COR-L47 (cell line): ENCODE results near the gene LINC01488.

ENCODE experiments used
- DNase-seq: peaks from one replicate; lab custom pipeline; 2025; lab: John Stamatoyannopoulos, UW

LINC01488 gene

GRCh38 chr11:69492201-69492991, 10.9 kb downstream of the LINC01488 start:
- DNase-seq, result no peak

- DNase-seq, result no peak
Measured at GRCh38 chr11:69493931-69494821, 12.7 kb downstream of the LINC01488 start.

- no peak for DNase-seq
Measured at GRCh38 chr11:69494851-69495250, 13.4 kb downstream of the LINC01488 start.

GRCh38 chr11:69495441-69496201, 14.2 kb downstream of the LINC01488 start:
- no peak for DNase-seq

- no peak for DNase-seq
Measured at GRCh38 chr11:69496202-69496557, 14.7 kb downstream of the LINC01488 start.

- no peak for DNase-seq
Measured at GRCh38 chr11:69496631-69497220, 15.3 kb downstream of the LINC01488 start.

GRCh38 chr11:69497221-69497787, 15.8 kb downstream of the LINC01488 start:
- no peak for DNase-seq

- no peak for DNase-seq
Measured at GRCh38 chr11:69498614-69499175, 17.2 kb downstream of the LINC01488 start.

- DNase-seq, result no peak
Measured at GRCh38 chr11:69499186-69499917, 17.9 kb downstream of the LINC01488 start.

- DNase-seq, result no peak
Measured at GRCh38 chr11:69499918-69500284, 18.4 kb downstream of the LINC01488 start.

GRCh38 chr11:69500285-69501120, 19.0 kb downstream of the LINC01488 start:
- DNase-seq, result no peak

- no peak for DNase-seq
Measured at GRCh38 chr11:69501121-69501489, 19.6 kb downstream of the LINC01488 start.

- peak; percentile 8 for DNase-seq
Measured at GRCh38 chr11:69501891-69502860, 20.7 kb downstream of the LINC01488 start.

GRCh38 chr11:69504127-69504526, 22.7 kb downstream of the LINC01488 start:
- no peak for DNase-seq

- no peak for DNase-seq
Measured at GRCh38 chr11:69504576-69505335, 23.3 kb downstream of the LINC01488 start.

GRCh38 chr11:69508974-69509373, 27.5 kb downstream of the LINC01488 start:
- DNase-seq, result no peak

GRCh38 chr11:69509381-69509780, 27.9 kb downstream of the LINC01488 start:
- DNase-seq, result no peak
